Chondrocyte (in vitro differentiated cells): ENCODE measurements around the gene NPY. TPM values are rescaled to one million over a fixed set of nuclear protein-coding genes. Genes with fewer than 3 reads are reported as not detected.
"Not testable (repeated sequence)": the region's sequence is repeated elsewhere in the genome, so short reads cannot be mapped to it uniquely, and the experiment has no call there.

Source experiments
- DNase-seq: peaks from one replicate; pipeline ENCODE4 v3.0.0; 2021; ENCODE audit warnings: mixed read lengths, low spot score
- H3K27ac Mint-ChIP-seq: one replicate; pipeline ENCODE4 v1.8.0; 2021; ENCODE audit warnings: mild to moderate bottlenecking, moderate library complexity, mixed read lengths; ENCODE audit not compliant: unreplicated experiment
- H3K27me3 Mint-ChIP-seq: 2 replicates; pipeline ENCODE4 v1.8.0; 2021; ENCODE audit warnings: low read depth, mixed read lengths
- H3K36me3 Mint-ChIP-seq: 2 replicates; pipeline ENCODE4 v1.8.0; 2021; ENCODE audit warnings: low read depth, mixed read lengths
- H3K4me1 Mint-ChIP-seq: 2 replicates; pipeline ENCODE4 v1.8.0; 2021; ENCODE audit warnings: low read depth, mild to moderate bottlenecking, mixed read lengths
- H3K4me3 Mint-ChIP-seq: one replicate; pipeline ENCODE4 v1.8.0; 2021; ENCODE audit warnings: mild to moderate bottlenecking, moderate library complexity, mixed read lengths; ENCODE audit not compliant: unreplicated experiment
- H3K9me3 Mint-ChIP-seq: 2 replicates; pipeline ENCODE4 v1.8.0; 2021; ENCODE audit warnings: low read depth, mixed read lengths
- CTCF ChIP-seq: fragments of 200-600 bp; sonication (generic); IDR thresholded peaks from 2 replicates; pipeline ENCODE4 v1.5.0; 2021; ENCODE audit warnings: antibody characterized with exemption, mild to moderate bottlenecking, moderate library complexity
- total RNA-seq: library from RNA; stranded (reverse); gene quantifications from 3 replicates; pipeline ENCODE4 v1.2.1, GENCODE V29; 2021

NPY gene
- total RNA-seq, 1 donor from 2014 or later, result not detected

GRCh38 chr7:24249266-24249665 lies 34.7 kb upstream of the NPY start:
- Mint-ChIP-seq H3K27ac (no peak overlapping the region), H3K27me3 (no peaks in the 10 kb centered on the region), H3K4me1 (no peaks in the 10 kb centered on the region), H3K4me3 (no peak overlapping the region), H3K36me3 (peaks cover 2% of the 10 kb centered on the region), H3K9me3 (peaks cover 25% of the 10 kb centered on the region)
- TF ChIP-seq CTCF, result no peak
- no peak for DNase-seq

- Mint-ChIP-seq H3K36me3 (peaks cover 2% of the 10 kb centered on the region), H3K4me3 (no peak overlapping the region), H3K9me3 (peaks cover 25% of the 10 kb centered on the region), H3K27me3 (no peaks in the 10 kb centered on the region), H3K27ac (no peak overlapping the region), H3K4me1 (no peaks in the 10 kb centered on the region)
- DNase-seq, result no peak
- no peak for TF ChIP-seq CTCF
These were observed 32.4 kb upstream of the NPY start for GRCh38 chr7:24251568-24251967.

- Mint-ChIP-seq H3K27ac (no peak overlapping the region), H3K27me3 (peaks cover 4% of the 10 kb centered on the region), H3K9me3 (peaks cover 21% of the 10 kb centered on the region), H3K36me3 (peaks cover 2% of the 10 kb centered on the region), H3K4me3 (no peak overlapping the region), H3K4me1 (no peaks in the 10 kb centered on the region)
- no peak for DNase-seq
- no peak for TF ChIP-seq CTCF
These were observed 28.9 kb upstream of the NPY start for GRCh38 chr7:24255139-24255538.

GRCh38 chr7:24258324-24258723 lies 25.7 kb upstream of the NPY start:
- H3K27ac Mint-ChIP-seq, H3K4me1 Mint-ChIP-seq, H3K4me3 Mint-ChIP-seq, DNase-seq, H3K27me3 Mint-ChIP-seq, H3K36me3 Mint-ChIP-seq, H3K9me3 Mint-ChIP-seq: not testable (repeated sequence)

- no peak for TF ChIP-seq CTCF
- peaks cover 13% of the 10 kb centered on the region for H3K9me3 Mint-ChIP-seq
- no peak for DNase-seq
- H3K27me3 Mint-ChIP-seq, result peaks cover 14% of the 10 kb centered on the region
- no peak overlapping the region for H3K4me3 Mint-ChIP-seq
- H3K27ac Mint-ChIP-seq, result no peak overlapping the region
- no peaks in the 10 kb centered on the region for H3K36me3 Mint-ChIP-seq
- no peaks in the 10 kb centered on the region for H3K4me1 Mint-ChIP-seq
These were observed 12.1 kb upstream of the NPY start for GRCh38 chr7:24271938-24272337.

- TF ChIP-seq CTCF, result no peak
- H3K9me3 Mint-ChIP-seq, result peaks cover 7% of the 10 kb centered on the region
- H3K4me1 Mint-ChIP-seq, result peaks cover 2% of the 10 kb centered on the region
- peaks cover 18% of the 10 kb centered on the region for H3K27me3 Mint-ChIP-seq
- no peak for DNase-seq
- no peaks in the 10 kb centered on the region for H3K36me3 Mint-ChIP-seq
- no peak overlapping the region for H3K4me3 Mint-ChIP-seq
- no peak overlapping the region for H3K27ac Mint-ChIP-seq
These were observed 4.5 kb upstream of the NPY start for GRCh38 chr7:24279512-24279911.
